ENCODE data around the gene ZBTB8OS. TPM values are rescaled to one million over a fixed set of nuclear protein-coding genes. Genes with fewer than 3 reads are reported as not detected.
"Not testable (repeated sequence)": the region's sequence is repeated elsewhere in the genome, so short reads cannot be mapped to it uniquely, and the experiment has no call there.

The ZBTB8OS gene
- total RNA-seq, 1 donor from 2014 or later: 38.0 TPM

GRCh38 chr1:32676945-32677344 is 26.6 kb upstream of the ZBTB8OS start:
- peaks cover 1% of the 10 kb centered on the region for H3K36me3 ChIP-seq (ENCODE audit: control insufficient read depth, insufficient read depth, low read length)
- DNase-seq (ENCODE audit: low read depth): no peak
- H3K4me3 ChIP-seq (ENCODE audit: low read depth, low read length): no peak overlapping the region
- no peak for TF ChIP-seq CTCF (IDR thresholded peaks at IDR 0.05; ENCODE audit: insufficient read depth, low read length, poor library complexity, severe bottlenecking)
- H3K27me3 ChIP-seq (ENCODE audit: control insufficient read depth, insufficient read depth, low read length): no peaks in the 10 kb centered on the region

DNA sequence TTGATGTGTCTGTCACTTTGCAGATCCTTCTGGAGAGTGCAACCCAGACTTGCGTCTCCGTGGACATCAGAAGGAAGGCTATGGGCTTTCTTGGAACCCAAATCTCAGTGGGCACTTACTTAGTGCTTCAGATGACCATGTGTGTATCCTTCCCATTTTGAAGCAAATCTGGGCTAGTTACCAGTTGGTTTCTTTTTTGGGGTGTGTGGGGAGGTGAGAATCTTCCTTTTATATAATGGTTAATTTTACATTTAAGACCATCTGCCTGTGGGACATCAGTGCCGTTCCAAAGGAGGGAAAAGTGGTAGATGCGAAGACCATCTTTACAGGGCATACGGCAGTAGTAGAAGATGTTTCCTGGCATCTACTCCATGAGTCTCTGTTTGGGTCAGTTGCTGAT is 18.4 kb upstream of the ZBTB8OS start:
- not testable (repeated sequence) for H3K36me3 ChIP-seq (ENCODE audit: control insufficient read depth, insufficient read depth, low read length)

DNA sequence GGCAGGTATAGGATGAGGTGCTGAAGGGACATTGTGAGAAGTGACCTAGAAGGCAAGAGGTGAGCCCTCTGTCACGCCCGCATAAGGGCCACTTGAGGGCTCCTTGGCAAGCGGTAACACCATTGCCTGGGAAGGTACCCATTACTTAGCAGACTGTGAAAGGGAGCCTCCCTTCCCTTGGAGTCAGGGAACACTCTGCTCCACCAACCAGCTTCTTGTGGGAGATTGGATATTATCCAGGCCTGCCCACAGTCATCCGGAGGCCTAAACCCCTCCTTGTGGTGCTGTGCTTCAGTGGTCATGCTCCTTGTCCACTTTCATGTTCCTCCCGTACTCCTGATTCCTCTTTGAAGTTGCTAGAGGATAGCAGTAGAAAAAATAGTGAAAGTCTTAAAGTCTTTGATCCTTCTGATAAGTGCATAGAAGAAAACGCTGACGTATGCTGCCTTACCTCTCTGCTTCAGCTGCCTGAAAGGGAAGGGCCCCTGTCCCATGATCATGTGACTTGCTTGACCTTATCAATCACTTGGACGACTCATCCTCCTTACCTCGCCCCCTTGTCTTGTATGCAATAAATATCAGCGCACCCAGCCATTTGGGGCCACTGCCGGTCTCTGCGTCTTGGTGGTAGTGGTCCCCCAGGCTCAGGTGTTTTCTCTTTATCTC is 16.7 kb upstream of the ZBTB8OS start:
- H3K4me3 ChIP-seq (ENCODE audit: low read depth, low read length): no peak overlapping the region
- no peaks in the 10 kb centered on the region for H3K27me3 ChIP-seq (ENCODE audit: control insufficient read depth, insufficient read depth, low read length)
- no peak for TF ChIP-seq CTCF (IDR thresholded peaks at IDR 0.05; ENCODE audit: insufficient read depth, low read length, poor library complexity, severe bottlenecking)
- H3K36me3 ChIP-seq (ENCODE audit: control insufficient read depth, insufficient read depth, low read length): peaks cover 3% of the 10 kb centered on the region
- DNase-seq (ENCODE audit: low read depth): peak; percentile 47

More for the DNA sequence above, 18.4 kb upstream of the ZBTB8OS start:
- DNase-seq (ENCODE audit: low read depth); H3K4me3 ChIP-seq (ENCODE audit: low read depth, low read length); H3K27me3 ChIP-seq (ENCODE audit: control insufficient read depth, insufficient read depth, low read length): not testable (repeated sequence)

GRCh38 chr1:32665915-32666314 is 15.6 kb upstream of the ZBTB8OS start:
- Histone ChIP-seq H3K27me3 (ENCODE audit: control insufficient read depth, insufficient read depth, low read length) (no peaks in the 10 kb centered on the region), H3K4me3 (ENCODE audit: low read depth, low read length) (no peak overlapping the region), H3K36me3 (ENCODE audit: control insufficient read depth, insufficient read depth, low read length) (peaks cover 3% of the 10 kb centered on the region)
- TF ChIP-seq CTCF (IDR thresholded peaks at IDR 0.05; ENCODE audit: insufficient read depth, low read length, poor library complexity, severe bottlenecking): no peak
- DNase-seq (ENCODE audit: low read depth): no peak

GRCh38 chr1:32659581-32659980 is 9.2 kb upstream of the ZBTB8OS start:
- DNase-seq (ENCODE audit: low read depth): no peak
- H3K36me3 ChIP-seq (ENCODE audit: control insufficient read depth, insufficient read depth, low read length): peaks cover 3% of the 10 kb centered on the region
- H3K4me3 ChIP-seq (ENCODE audit: low read depth, low read length): no peak overlapping the region
- H3K27me3 ChIP-seq (ENCODE audit: control insufficient read depth, insufficient read depth, low read length): no peaks in the 10 kb centered on the region
- no peak for TF ChIP-seq CTCF (IDR thresholded peaks at IDR 0.05; ENCODE audit: insufficient read depth, low read length, poor library complexity, severe bottlenecking)

GRCh38 chr1:32652244-32652962 is 2.1 kb upstream of the ZBTB8OS start:
- Histone ChIP-seq H3K36me3 (ENCODE audit: control insufficient read depth, insufficient read depth, low read length) (peaks cover 4% of the 10 kb centered on the region), H3K4me3 (ENCODE audit: low read depth, low read length) (peak overlapping the region; percentile 91), H3K27me3 (ENCODE audit: control insufficient read depth, insufficient read depth, low read length) (no peaks in the 10 kb centered on the region)
- DNase-seq (ENCODE audit: low read depth): no peak
- TF ChIP-seq CTCF (IDR thresholded peaks at IDR 0.05; ENCODE audit: insufficient read depth, low read length, poor library complexity, severe bottlenecking): no peak
